HepG2 (cell line): ENCODE measurements around the gene UBASH3A. TPM values are rescaled to one million over a fixed set of nuclear protein-coding genes. Genes with fewer than 3 reads are reported as not detected.

Source experiments
- ATAC-seq: fragments of 200-7000 bp; cut with Tn5 transposase; 3 replicates; pipeline ENCODE4 v1.9.1; 2020; ENCODE audit warnings: mild to moderate bottlenecking, moderate library complexity
- BruUV-seq: library from RNA; stranded (reverse); fragments of 400-500 nt; replicated peaks from 2 replicates; lab custom pipeline; 2021; lab: Mats Ljungman, UMichigan
- CTCF ChIA-PET: fragments of 300-600 bp; formaldehyde crosslinking; extraction: SDS; loops from one replicate; lab custom pipeline; 2021; ENCODE audit warnings: low total read pairs, inconsistent platforms, low intra/inter-chr PET ratio; lab: Yijun Ruan, JAX
- POLR2A ChIA-PET: fragments of 350-600 bp; sonication (Branson Sonifier 250); formaldehyde crosslinking; loops from one replicate; lab custom pipeline; 2020; ENCODE audit warnings: antibody characterized with exemption, inconsistent platforms; lab: Yijun Ruan, JAX
- DNase-seq: peaks from one replicate; pipeline ENCODE4 v3.0.0-alpha.2; 2015; ENCODE audit warnings: low spot score
- FAIRE-seq: peaks from 3 replicates; lab custom pipeline; 2011; peaks lifted over from hg19 to GRCh38; lab: Jason Lieb, UNC
- H2AFZ ChIP-seq: one replicate; pipeline ENCODE4 v1.6.1; 2011; ENCODE audit warnings: low read length, inconsistent platforms
- H3K27ac ChIP-seq: fragments of 300-600 bp; 3 replicates; pipeline ENCODE4 v1.8.0; 2011; ENCODE audit warnings: mixed run types, mild to moderate bottlenecking, mixed read lengths, low read length, inconsistent platforms; ENCODE audit not compliant: insufficient read depth; ENCODE audit errors: extremely low read length
- H3K27me3 ChIP-seq, 2 experiments: fragments of 200-600 bp in 1 of 2; 2 replicates in 1 of 2; 3 replicates in 1 of 2; pipeline versions ENCODE4 v1.6.0 to v1.8.0; 2011; ENCODE audit warnings: low read length in 2 of 2, mild to moderate bottlenecking in 2 of 2, moderate library complexity in 2 of 2, inconsistent platforms in 1 of 2; ENCODE audit not compliant: insufficient read depth in 2 of 2, control insufficient read depth in 1 of 2
- H3K36me3 ChIP-seq, 2 experiments: fragments of 200-600 bp in 1 of 2; replicated peaks in 1 of 2; 2 replicates in 1 of 2; 3 replicates in 1 of 2; pipeline versions ENCODE4 v1.5.1 to v1.8.0; 2011; ENCODE audit warnings: low read length in 2 of 2, inconsistent platforms in 1 of 2; ENCODE audit not compliant: insufficient read depth in 2 of 2, control insufficient read depth in 1 of 2
- H3K4me1 ChIP-seq: 2 replicates; pipeline ENCODE4 v1.5.1; 2012; ENCODE audit warnings: low read length, inconsistent platforms; ENCODE audit not compliant: insufficient read depth
- H3K4me2 ChIP-seq: 2 replicates; pipeline ENCODE4 v1.6.0; 2011; ENCODE audit warnings: low read depth, low read length, inconsistent platforms
- H3K4me3 ChIP-seq, 3 experiments: fragments of 200-600 bp in 1 of 3; sonication (generic), shearing (Covaris generic) in 1 of 3; replicated peaks in 1 of 3; 2 replicates each; pipeline ENCODE4 v1.5.1; 2011 to 2016; ENCODE audit warnings: low read length in 3 of 3, inconsistent platforms in 2 of 3, low read depth in 2 of 3, mild to moderate bottlenecking in 2 of 3, control low read depth in 1 of 3, mixed read lengths in 1 of 3; ENCODE audit not compliant: insufficient read depth in 1 of 3
- H3K79me2 ChIP-seq: one replicate; pipeline ENCODE4 v1.6.1; 2011; ENCODE audit warnings: low read length, inconsistent platforms; ENCODE audit not compliant: insufficient read depth
- H3K9ac ChIP-seq: 2 replicates; pipeline ENCODE4 v1.6.0; 2011; ENCODE audit warnings: mild to moderate bottlenecking, low read depth, low read length, inconsistent platforms; ENCODE audit not compliant: insufficient read depth
- H3K9me3 ChIP-seq: 2 replicates; pipeline ENCODE4 v1.5.1; 2012; ENCODE audit warnings: mild to moderate bottlenecking, low read length
- H4K20me1 ChIP-seq: 2 replicates; pipeline ENCODE4 v1.6.0; 2011; ENCODE audit warnings: inconsistent platforms, mild to moderate bottlenecking, low read length, moderate library complexity; ENCODE audit not compliant: insufficient read depth
- FOSL2 ChIP-seq: sonication (generic); formaldehyde crosslinking; IDR thresholded peaks from 2 replicates; pipeline ENCODE4 v1.4.0; 2020; ENCODE audit warnings: missing genetic modification reagents
- ZNF768 ChIP-seq: sonication (generic); formaldehyde crosslinking; IDR thresholded peaks from 2 replicates; pipeline ENCODE4 v1.4.0; 2020; ENCODE audit warnings: missing genetic modification reagents
- WGBS: methylation state at CpG from one replicate; pipeline ENCODE4 v1.1.6; 2017; ENCODE audit warnings: low lambda C conversion rate; 5-methylcytosine and 5-hydroxymethylcytosine counted together
- in situ Hi-C: cut with HindIII; loops from 2 replicates; pipeline ENCODE4 v1.10.0; 2017; ENCODE audit warnings: low pct_unique_long_range_greater_than_20kb; ENCODE audit not compliant: extremely low pct_ligation_motif_present
- intact Hi-C: fragments of 100-400 bp; cut with micrococcal nuclease; formaldehyde crosslinking; loops from one replicate; pipeline ENCODE4 v1.10.0; 2022; ENCODE audit not compliant: unreplicated experiment
- polyA plus RNA-seq, 8 experiments: library from polyadenylated mRNA; depleted of rRNA in 3 of 8; stranded (reverse) in 7 of 8; unstranded in 1 of 8; fragments of >200 nt; fragmentation: Illumina TruSeq in 4 of 8; extraction: Trizol in 4 of 8; gene quantifications; 2 replicates each; pipeline versions ENCODE4 v1.2.1 to v1.2.3, GENCODE V29; 2011 to 2016; ENCODE audit warnings: low read depth in 4 of 8, missing spikeins in 1 of 8, mixed read lengths in 1 of 8; ENCODE audit not compliant: insufficient read depth in 1 of 8
- total RNA-seq, 5 experiments: library from RNA; depleted of rRNA; stranded (reverse); fragments of >200 nt; fragmentation: Illumina TruSeq; extraction: Trizol; gene quantifications; 2 replicates each; pipeline ENCODE4 v1.2.3, GENCODE V29; 2016; ENCODE audit warnings: low read depth in 1 of 5
- TF ChIP-seq, protein P1 (sequence below): sonication (generic); formaldehyde crosslinking; IDR thresholded peaks from 2 replicates; pipeline ENCODE4 v1.4.0; 2020; ENCODE audit warnings: missing genetic modification reagents, low read depth, mild to moderate bottlenecking, borderline replicate concordance
- TF ChIP-seq, protein P2 (sequence below), 2 experiments: fragments of 450-650 bp in 1 of 2; sonication (generic) in 1 of 2; formaldehyde crosslinking in 1 of 2; IDR thresholded peaks; 2 replicates each; pipeline versions ENCODE4 v1.6.1 to v1.8.0; 2016 to 2022; ENCODE audit warnings: antibody characterized with exemption in 1 of 2, mild to moderate bottlenecking in 1 of 2, missing genetic modification reagents in 1 of 2

Gene UBASH3A
- total and polyA plus RNA-seq, 2 of the 13 experiments (the other 11 are each of a cell fraction or from before 2014, with no cell fraction given), result not detected

DNA sequence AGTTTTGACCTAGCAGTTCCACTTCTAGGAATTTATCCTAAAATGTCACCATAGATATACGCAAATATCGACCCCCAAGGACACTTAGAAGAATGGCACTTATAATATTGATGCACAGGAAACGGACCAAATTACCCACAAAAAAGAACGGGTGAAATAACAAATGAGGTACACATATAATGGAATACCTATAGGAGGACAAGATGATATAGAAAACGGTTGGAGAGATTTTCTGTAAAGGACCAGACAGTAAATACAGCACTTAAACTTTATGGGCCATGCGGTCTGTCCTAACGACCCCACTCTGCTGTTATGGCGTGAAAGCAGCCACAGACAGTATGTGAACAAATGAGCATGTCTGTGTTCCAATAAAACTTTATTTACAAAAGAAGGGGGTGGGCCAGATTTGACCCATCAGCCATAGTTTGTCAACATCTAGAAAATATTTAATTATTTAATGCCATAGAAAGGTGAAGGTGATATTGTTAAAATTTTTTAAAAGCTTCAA, 10.2 kb upstream of the UBASH3A start:
- CTCF ChIA-PET, result no interaction called here
- in situ Hi-C loops, result no loop called here
- no peak overlapping the region; the same call in 1 of the 2 replicates for H3K4me2 ChIP-seq

More for the DNA sequence above, 10.2 kb upstream of the UBASH3A start:
- H2AFZ ChIP-seq, result no peak overlapping the region
- ATAC-seq, result no peak
- H3K9ac ChIP-seq, result no peak overlapping the region
- no TSS peak for BruUV-seq
- no peaks in the 10 kb centered on the region for H3K79me2 ChIP-seq
- H3K36me3 ChIP-seq, result no peaks in the 10 kb centered on the region
- FAIRE-seq, result no peak
- POLR2A ChIA-PET, result no interaction called here
- no peak overlapping the region for H3K4me3 ChIP-seq
- intact Hi-C loops, result no loop called here
- no peaks in the 10 kb centered on the region; a peak in 1 of 5 replicates for H3K27me3 ChIP-seq
- peak; percentile 7; the same call in 1 of the 2 replicates for TF ChIP-seq FOSL2
- TF ChIP-seq, protein P1, sequence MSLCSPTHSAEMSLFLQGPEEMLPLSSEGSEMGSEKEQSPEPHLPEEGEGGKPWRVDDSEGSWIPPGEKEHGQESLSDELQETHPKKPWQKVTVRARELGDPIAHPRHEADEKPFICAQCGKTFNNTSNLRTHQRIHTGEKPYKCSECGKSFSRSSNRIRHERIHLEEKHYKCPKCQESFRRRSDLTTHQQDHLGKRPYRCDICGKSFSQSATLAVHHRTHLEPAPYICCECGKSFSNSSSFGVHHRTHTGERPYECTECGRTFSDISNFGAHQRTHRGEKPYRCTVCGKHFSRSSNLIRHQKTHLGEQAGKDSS (CRISPR knock-in tag), result no peak
- TF ChIP-seq, protein P2, sequence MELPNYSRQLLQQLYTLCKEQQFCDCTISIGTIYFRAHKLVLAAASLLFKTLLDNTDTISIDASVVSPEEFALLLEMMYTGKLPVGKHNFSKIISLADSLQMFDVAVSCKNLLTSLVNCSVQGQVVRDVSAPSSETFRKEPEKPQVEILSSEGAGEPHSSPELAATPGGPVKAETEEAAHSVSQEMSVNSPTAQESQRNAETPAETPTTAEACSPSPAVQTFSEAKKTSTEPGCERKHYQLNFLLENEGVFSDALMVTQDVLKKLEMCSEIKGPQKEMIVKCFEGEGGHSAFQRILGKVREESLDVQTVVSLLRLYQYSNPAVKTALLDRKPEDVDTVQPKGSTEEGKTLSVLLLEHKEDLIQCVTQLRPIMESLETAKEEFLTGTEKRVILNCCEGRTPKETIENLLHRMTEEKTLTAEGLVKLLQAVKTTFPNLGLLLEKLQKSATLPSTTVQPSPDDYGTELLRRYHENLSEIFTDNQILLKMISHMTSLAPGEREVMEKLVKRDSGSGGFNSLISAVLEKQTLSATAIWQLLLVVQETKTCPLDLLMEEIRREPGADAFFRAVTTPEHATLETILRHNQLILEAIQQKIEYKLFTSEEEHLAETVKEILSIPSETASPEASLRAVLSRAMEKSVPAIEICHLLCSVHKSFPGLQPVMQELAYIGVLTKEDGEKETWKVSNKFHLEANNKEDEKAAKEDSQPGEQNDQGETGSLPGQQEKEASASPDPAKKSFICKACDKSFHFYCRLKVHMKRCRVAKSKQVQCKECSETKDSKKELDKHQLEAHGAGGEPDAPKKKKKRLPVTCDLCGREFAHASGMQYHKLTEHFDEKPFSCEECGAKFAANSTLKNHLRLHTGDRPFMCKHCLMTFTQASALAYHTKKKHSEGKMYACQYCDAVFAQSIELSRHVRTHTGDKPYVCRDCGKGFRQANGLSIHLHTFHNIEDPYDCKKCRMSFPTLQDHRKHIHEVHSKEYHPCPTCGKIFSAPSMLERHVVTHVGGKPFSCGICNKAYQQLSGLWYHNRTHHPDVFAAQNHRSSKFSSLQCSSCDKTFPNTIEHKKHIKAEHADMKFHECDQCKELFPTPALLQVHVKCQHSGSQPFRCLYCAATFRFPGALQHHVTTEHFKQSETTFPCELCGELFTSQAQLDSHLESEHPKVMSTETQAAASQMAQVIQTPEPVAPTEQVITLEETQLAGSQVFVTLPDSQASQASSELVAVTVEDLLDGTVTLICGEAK (IDR thresholded peaks at IDR 0.05), result no peak; the same call in 1 of the 2 replicates
- TF ChIP-seq, protein P2 (CRISPR knock-in tag; IDR thresholded peaks at IDR 0.05), result peak; percentile 97
- TF ChIP-seq ZNF768 (CRISPR knock-in tag), result no peak
- H3K27ac ChIP-seq, result no peak overlapping the region
- H4K20me1 ChIP-seq, result no peaks in the 10 kb centered on the region
- 54% methylated on average over 8 of the region's 8 CpGs for WGBS
- no peak for DNase-seq
- H3K9me3 ChIP-seq, result no peaks in the 10 kb centered on the region
- H3K4me1 ChIP-seq, result peaks cover 57% of the 10 kb centered on the region
